Mononuclear cell (primary cell): ENCODE measurements around the gene AGRN. TPM values are rescaled to one million over a fixed set of nuclear protein-coding genes. Genes with fewer than 3 reads are reported as not detected.

Experiments used
- H3K27me3 ChIP-seq: 2 replicates; pipeline ENCODE4 v1.6.0; 2011; ENCODE audit warnings: low read length, control low read depth; ENCODE audit not compliant: insufficient read depth
- H3K4me1 ChIP-seq: 2 replicates; pipeline ENCODE4 v1.5.1; 2011; ENCODE audit warnings: mild to moderate bottlenecking, low read length, control low read depth; ENCODE audit not compliant: insufficient read depth
- H3K4me3 ChIP-seq: 2 replicates; pipeline ENCODE4 v1.5.1; 2011; ENCODE audit warnings: mild to moderate bottlenecking, low read length, moderate library complexity
- H3K9me3 ChIP-seq: 2 replicates; pipeline ENCODE4 v1.5.1; 2011; ENCODE audit warnings: low read depth, mild to moderate bottlenecking, control low read depth, low read length
- total RNA-seq: library from RNA; depleted of rRNA; stranded (reverse); fragments of >200 nt; gene quantifications from one replicate; pipeline ENCODE4 v1.2.3, GENCODE V29; 2012

Gene AGRN
- total RNA-seq, 1 donor = 2.6 TPM

GRCh38 chr1:1083416-1084371 lies 63.8 kb downstream of the AGRN start:
- no peaks in the 10 kb centered on the region for H3K27me3 ChIP-seq
- peaks cover 6% of the 10 kb centered on the region for H3K4me1 ChIP-seq
- H3K9me3 ChIP-seq = no peaks in the 10 kb centered on the region
- H3K4me3 ChIP-seq = no peak overlapping the region

- Histone ChIP-seq H3K9me3 (no peaks in the 10 kb centered on the region), H3K4me1 (peaks cover 2% of the 10 kb centered on the region), H3K4me3 (no peak overlapping the region), H3K27me3 (no peaks in the 10 kb centered on the region)
These were observed 64.7 kb downstream of the AGRN start for GRCh38 chr1:1084372-1085170.

- H3K9me3 ChIP-seq = no peaks in the 10 kb centered on the region
- no peak overlapping the region for H3K4me3 ChIP-seq
- H3K4me1 ChIP-seq = no peaks in the 10 kb centered on the region
- no peaks in the 10 kb centered on the region for H3K27me3 ChIP-seq
These were observed 65.4 kb downstream of the AGRN start for GRCh38 chr1:1085171-1085841.

GRCh38 chr1:1085911-1086841 lies 66.3 kb downstream of the AGRN start:
- H3K9me3 ChIP-seq = no peaks in the 10 kb centered on the region
- no peaks in the 10 kb centered on the region for H3K27me3 ChIP-seq
- H3K4me3 ChIP-seq = no peak overlapping the region
- H3K4me1 ChIP-seq = no peaks in the 10 kb centered on the region

GRCh38 chr1:1086911-1087341 lies 67.0 kb downstream of the AGRN start:
- no peak overlapping the region for H3K4me3 ChIP-seq
- no peaks in the 10 kb centered on the region for H3K4me1 ChIP-seq
- no peaks in the 10 kb centered on the region for H3K9me3 ChIP-seq
- no peaks in the 10 kb centered on the region for H3K27me3 ChIP-seq

- H3K9me3 ChIP-seq = no peaks in the 10 kb centered on the region
- H3K4me3 ChIP-seq = no peak overlapping the region
- H3K4me1 ChIP-seq = no peaks in the 10 kb centered on the region
- no peaks in the 10 kb centered on the region for H3K27me3 ChIP-seq
These were observed 67.6 kb downstream of the AGRN start for GRCh38 chr1:1087351-1088028.

GRCh38 chr1:1088029-1088800 lies 68.3 kb downstream of the AGRN start:
- Histone ChIP-seq H3K9me3 (no peaks in the 10 kb centered on the region), H3K27me3 (no peaks in the 10 kb centered on the region)

GRCh38 chr1:1088801-1089680 lies 69.1 kb downstream of the AGRN start:
- H3K4me3 ChIP-seq = no peak overlapping the region
- no peaks in the 10 kb centered on the region for H3K27me3 ChIP-seq
- H3K9me3 ChIP-seq = no peaks in the 10 kb centered on the region
- no peaks in the 10 kb centered on the region for H3K4me1 ChIP-seq

More at GRCh38 chr1:1088029-1088800, 68.3 kb downstream of the AGRN start:
- Histone ChIP-seq H3K4me1 (no peaks in the 10 kb centered on the region), H3K4me3 (no peak overlapping the region)

GRCh38 chr1:1089731-1090423 lies 70.0 kb downstream of the AGRN start:
- Histone ChIP-seq H3K4me1 (no peaks in the 10 kb centered on the region), H3K9me3 (no peaks in the 10 kb centered on the region), H3K27me3 (no peaks in the 10 kb centered on the region), H3K4me3 (no peak overlapping the region)

- Histone ChIP-seq H3K4me1 (no peaks in the 10 kb centered on the region), H3K9me3 (no peaks in the 10 kb centered on the region), H3K27me3 (no peaks in the 10 kb centered on the region), H3K4me3 (no peak overlapping the region)
These were observed 70.8 kb downstream of the AGRN start for GRCh38 chr1:1090424-1091343.
